Body of pancreas (tissue), 4 donors: ENCODE results near the gene TM4SF20. TPM values are rescaled to one million over a fixed set of nuclear protein-coding genes. Genes with fewer than 3 reads are reported as not detected.

Experiments used
- ATAC-seq: fragments of 150-250 bp; one replicate; pipeline ENCODE4 v1.9.1; 2016
- DNase-seq, 4 donors: peaks; one replicate each; pipeline ENCODE4 v3.0.0-alpha.2; 2019
- H3K27ac ChIP-seq, 4 donors: fragments of 200-600 bp; sonication (generic); 1 replicate in 3 of 4; 2 replicates in 1 of 4; pipeline versions ENCODE4 v1.5.1 to v1.6.1; 2016 to 2019; ENCODE audit warnings: mild to moderate bottlenecking in 1 of 4, mixed read lengths in 1 of 4, moderate library complexity in 1 of 4
- H3K27me3 ChIP-seq, 2 donors: fragments of 200-600 bp; sonication (generic); one replicate each; pipeline ENCODE4 v1.6.0; 2016; ENCODE audit warnings: mild to moderate bottlenecking in 1 of 2
- H3K36me3 ChIP-seq, 2 donors: fragments of 200-600 bp; sonication (generic); replicated peaks in 1 of 2; 2 replicates each; pipeline ENCODE4 v1.5.1; 2016; ENCODE audit warnings: low read depth in 2 of 2; ENCODE audit not compliant: insufficient read depth in 1 of 2
- H3K4me1 ChIP-seq: fragments of 200-600 bp; sonication (generic); one replicate; pipeline ENCODE4 v1.6.0; 2016
- H3K4me3 ChIP-seq, 2 donors: fragments of 200-600 bp; sonication (generic); 1 replicate in 1 of 2; 2 replicates in 1 of 2; pipeline ENCODE4 v1.5.1; 2016 to 2019
- H3K9me3 ChIP-seq, 3 donors: fragments of 200-600 bp; sonication (generic); 1 replicate in 2 of 3; 2 replicates in 1 of 3; pipeline ENCODE4 v1.5.1; 2016
- POLR2A ChIP-seq, 3 donors: fragments of 450-650 bp; IDR thresholded peaks; one replicate each; pipeline ENCODE4 v1.6.1; 2016; ENCODE audit warnings: antibody characterized with exemption in 3 of 3, mild to moderate bottlenecking in 2 of 3
- WGBS, 2 donors: methylation state at CpG; one replicate each; pipeline ENCODE4 v1.1.5; 2017; 5-methylcytosine and 5-hydroxymethylcytosine counted together
- intact Hi-C: fragments of 100-400 bp; cut with DNase I; formaldehyde crosslinking; loops from one replicate; pipeline ENCODE4 v1.15.1; 2023
- total RNA-seq, 2 donors: library from RNA; depleted of rRNA; stranded (reverse); fragments of >200 nt; gene quantifications; one replicate each; pipeline ENCODE4 v1.1.0, GENCODE V29; 2016
- TF ChIP-seq, protein P1 (sequence below), 7 experiments: fragments of 450-650 bp in 4 of 7; fragments of 200-600 bp in 3 of 7; sonication (generic) in 3 of 7; IDR thresholded peaks; one replicate each; pipeline ENCODE4 v1.5.1; 2016 to 2019; ENCODE audit warnings: antibody characterized with exemption in 7 of 7

Gene TM4SF20
- total RNA-seq, 2 donors from 2014 or later: not detected

DNA sequence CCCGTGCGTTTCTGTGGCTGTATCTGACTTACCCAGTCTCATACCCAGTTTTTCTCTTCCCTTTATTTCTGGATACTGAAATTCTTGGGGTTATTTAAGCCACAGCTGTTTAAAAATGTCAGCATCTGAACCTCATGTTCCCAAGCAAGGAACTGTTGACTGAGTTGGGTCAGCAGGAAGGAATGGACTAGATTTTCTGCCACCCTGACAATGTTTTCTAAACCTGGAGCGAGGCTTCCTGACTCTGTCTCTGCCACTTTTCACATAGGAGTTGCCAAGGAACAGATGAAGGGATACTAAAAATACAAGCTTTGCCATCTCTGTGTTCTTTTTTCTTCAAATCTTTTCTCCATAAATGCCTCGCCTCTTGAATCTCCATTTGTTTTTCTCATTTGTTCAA lies 37.6 kb upstream of the TM4SF20 start:
- Histone ChIP-seq H3K36me3 (no peaks in the 10 kb centered on the region), H3K9me3 (no peaks in the 10 kb centered on the region), H3K4me1 (no peaks in the 10 kb centered on the region), H3K4me3 (no peak overlapping the region), H3K27ac (peak overlapping the region in 1 of 4 donors; percentile 59), H3K27me3 (no peaks in the 10 kb centered on the region)
- intact Hi-C loops: loop anchor here (10.0 kb wide), 1 partner anchor 48 kb away; no protein-coding TSS in a partner anchor
- DNase-seq (no peak), ATAC-seq (no peak)
- no peak for TF ChIP-seq POLR2A (IDR thresholded peaks at IDR 0.05)
- TF ChIP-seq, protein P1, sequence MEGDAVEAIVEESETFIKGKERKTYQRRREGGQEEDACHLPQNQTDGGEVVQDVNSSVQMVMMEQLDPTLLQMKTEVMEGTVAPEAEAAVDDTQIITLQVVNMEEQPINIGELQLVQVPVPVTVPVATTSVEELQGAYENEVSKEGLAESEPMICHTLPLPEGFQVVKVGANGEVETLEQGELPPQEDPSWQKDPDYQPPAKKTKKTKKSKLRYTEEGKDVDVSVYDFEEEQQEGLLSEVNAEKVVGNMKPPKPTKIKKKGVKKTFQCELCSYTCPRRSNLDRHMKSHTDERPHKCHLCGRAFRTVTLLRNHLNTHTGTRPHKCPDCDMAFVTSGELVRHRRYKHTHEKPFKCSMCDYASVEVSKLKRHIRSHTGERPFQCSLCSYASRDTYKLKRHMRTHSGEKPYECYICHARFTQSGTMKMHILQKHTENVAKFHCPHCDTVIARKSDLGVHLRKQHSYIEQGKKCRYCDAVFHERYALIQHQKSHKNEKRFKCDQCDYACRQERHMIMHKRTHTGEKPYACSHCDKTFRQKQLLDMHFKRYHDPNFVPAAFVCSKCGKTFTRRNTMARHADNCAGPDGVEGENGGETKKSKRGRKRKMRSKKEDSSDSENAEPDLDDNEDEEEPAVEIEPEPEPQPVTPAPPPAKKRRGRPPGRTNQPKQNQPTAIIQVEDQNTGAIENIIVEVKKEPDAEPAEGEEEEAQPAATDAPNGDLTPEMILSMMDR (IDR thresholded peaks at IDR 0.05): no peak
- WGBS, 2 donors: 73 to 82% methylated on average over 4 of the region's 4 CpGs

DNA sequence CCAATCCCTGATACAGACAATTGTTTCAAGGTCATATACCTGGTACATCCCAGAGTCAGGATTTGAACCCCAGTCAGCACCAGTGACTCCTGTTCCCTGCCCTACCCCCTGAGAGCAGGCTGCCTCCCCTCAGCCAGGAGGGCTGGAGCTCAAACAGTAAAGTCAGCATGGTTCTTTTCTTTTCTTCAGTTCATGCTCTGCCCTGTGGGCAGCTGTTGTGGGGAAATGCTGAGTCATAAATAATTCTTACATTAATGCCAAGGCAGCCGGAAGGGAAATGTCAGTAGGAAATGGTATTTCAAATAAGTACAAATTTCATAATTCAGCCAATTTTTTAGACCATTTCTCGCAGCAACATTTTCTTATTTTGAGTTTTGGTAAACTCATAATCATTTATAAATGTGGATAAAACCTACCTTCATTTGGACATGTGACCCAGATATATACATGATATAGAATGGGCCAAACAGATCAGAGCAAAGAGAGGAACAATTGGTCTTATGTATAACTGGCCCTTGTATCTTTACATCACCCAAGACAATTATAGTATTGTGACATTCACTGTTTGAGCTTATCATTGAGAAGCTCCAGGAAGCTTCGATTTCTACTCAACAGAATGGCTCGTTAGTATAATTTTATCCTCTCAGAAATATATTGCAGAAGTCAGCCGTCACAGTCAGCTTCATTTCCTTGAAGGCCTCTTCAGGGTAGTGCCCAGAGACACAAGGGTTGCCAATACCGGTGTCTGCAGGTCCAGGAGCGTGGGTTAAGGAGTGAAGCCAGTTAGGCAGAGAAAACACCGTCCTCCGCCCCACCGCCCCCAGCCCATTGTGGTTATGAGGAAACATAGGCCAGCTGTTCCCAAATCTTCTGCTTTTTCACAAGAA lies 36.7 kb upstream of the TM4SF20 start:
- H3K27ac ChIP-seq: peak overlapping the region in 2 of 4 donors; percentile 38 to 59
- no peaks in the 10 kb centered on the region for H3K4me1 ChIP-seq
- 54 to 75% methylated on average over 10 of the region's 10 CpGs for WGBS, 2 donors
- DNase-seq (peak in 3 of 4 donors; percentile 11 to 51 (median 27)), ATAC-seq (peak; percentile 58)
- H3K36me3 ChIP-seq: no peaks in the 10 kb centered on the region
- H3K27me3 ChIP-seq: no peaks in the 10 kb centered on the region
- no peaks in the 10 kb centered on the region for H3K9me3 ChIP-seq
- H3K4me3 ChIP-seq: no peak overlapping the region
- intact Hi-C loops: loop anchor here (10.0 kb wide), 1 partner anchor 49 kb away; no protein-coding TSS in a partner anchor
- TF ChIP-seq POLR2A (IDR thresholded peaks at IDR 0.05): no peak
- TF ChIP-seq, protein P1 (IDR thresholded peaks at IDR 0.05): no peak

DNA sequence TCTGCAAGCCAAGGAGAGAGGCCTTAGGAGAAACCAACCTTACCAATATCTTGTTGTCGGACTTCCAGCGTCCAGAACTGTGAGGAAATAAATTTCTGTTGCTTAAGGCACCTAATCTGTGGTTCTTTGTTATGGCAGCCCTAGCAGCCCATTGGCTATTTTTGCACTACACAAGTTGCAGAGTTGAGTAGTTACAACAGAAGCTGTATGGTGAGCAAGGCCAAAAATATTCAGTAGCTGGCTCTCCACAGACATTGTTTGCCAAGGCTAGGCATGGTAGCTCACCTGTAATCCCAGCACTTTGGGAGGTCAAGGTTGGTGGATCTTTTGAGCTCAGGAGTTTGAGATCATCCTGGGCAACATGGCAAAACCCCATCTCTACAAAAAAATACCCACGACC lies 35.7 kb upstream of the TM4SF20 start:
- intact Hi-C loops: loop anchor here (10.0 kb wide), 1 partner anchor 50 kb away; no protein-coding TSS in a partner anchor
- Histone ChIP-seq H3K9me3 (no peaks in the 10 kb centered on the region), H3K27ac (no peak overlapping the region), H3K36me3 (no peaks in the 10 kb centered on the region), H3K4me1 (no peaks in the 10 kb centered on the region), H3K27me3 (no peaks in the 10 kb centered on the region), H3K4me3 (no peak overlapping the region)
- 79 to 87% methylated on average over 3 of the region's 3 CpGs for WGBS, 2 donors
- DNase-seq: no peak
- TF ChIP-seq, protein P1 (IDR thresholded peaks at IDR 0.05): no peak
- no peak for TF ChIP-seq POLR2A (IDR thresholded peaks at IDR 0.05)
- ATAC-seq: no peak

DNA sequence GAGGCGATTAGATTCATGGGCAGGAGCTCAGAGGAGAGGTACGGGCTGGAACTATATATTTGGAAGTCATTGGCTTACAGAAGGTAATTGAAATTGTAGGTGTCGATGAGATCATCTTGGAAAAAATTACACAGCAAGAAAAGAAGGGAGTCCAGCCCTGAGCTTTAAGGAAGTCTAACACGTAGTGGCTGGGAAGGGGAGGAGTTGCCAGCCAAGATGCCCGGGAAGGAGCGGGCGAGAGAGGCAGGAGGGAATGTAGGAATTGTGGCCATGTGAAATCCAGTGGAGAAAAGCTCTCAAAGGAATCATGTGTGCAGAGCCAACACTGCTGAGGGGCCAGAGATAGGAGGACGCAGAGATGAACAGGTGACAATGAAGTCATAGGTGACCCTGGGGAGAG lies 34.3 kb upstream of the TM4SF20 start:
- DNase-seq: no peak
- Histone ChIP-seq H3K27ac (no peak overlapping the region), H3K36me3 (no peaks in the 10 kb centered on the region), H3K9me3 (no peaks in the 10 kb centered on the region), H3K4me1 (no peaks in the 10 kb centered on the region), H3K27me3 (no peaks in the 10 kb centered on the region), H3K4me3 (no peak overlapping the region)
- intact Hi-C loops: loop anchor here (10.0 kb wide), 1 partner anchor 51 kb away; no protein-coding TSS in a partner anchor
- ATAC-seq: no peak
- TF ChIP-seq, protein P1 (IDR thresholded peaks at IDR 0.05): no peak
- no peak for TF ChIP-seq POLR2A (IDR thresholded peaks at IDR 0.05)
- 82 to 84% methylated on average over 8 of the region's 8 CpGs for WGBS, 2 donors
